Activated CD4-positive, alpha-beta T cell treated with anti-CD3 and anti-CD28 coated beads, Interleukin-2, amount 50 U/mL, for 16 hours (primary cell): ENCODE data around the gene TSPAN32.
"Not testable (repeated sequence)": the region's sequence is repeated elsewhere in the genome, so short reads cannot be mapped to it uniquely, and the experiment has no call there.

Experiments
- DNase-seq: peaks from one replicate; pipeline ENCODE4 v3.0.0-alpha.2; 2020

TSPAN32 gene

DNA sequence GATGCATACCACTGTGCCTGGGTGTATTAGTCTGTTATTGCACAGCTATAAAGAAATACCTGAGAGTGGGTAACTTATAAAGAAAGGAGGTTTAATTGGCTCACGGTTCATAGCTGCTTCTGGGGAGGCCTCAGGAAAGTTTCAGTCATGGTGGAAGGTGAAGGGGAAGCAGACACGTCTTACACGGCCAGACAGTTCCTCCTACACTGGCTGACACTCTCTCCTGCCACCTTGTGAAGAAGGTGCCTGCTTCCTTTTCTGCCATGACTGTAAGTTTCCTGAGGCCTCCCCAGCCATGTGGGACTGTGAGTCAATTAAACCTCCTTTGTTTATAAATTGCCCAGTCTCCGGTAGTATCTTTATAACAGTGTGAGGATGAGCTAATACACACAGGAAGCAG is 41.7 kb downstream of the TSPAN32 start:
- no peak for DNase-seq

- DNase-seq: no peak
Observed at GRCh38 chr11:2345050-2345449, 43.2 kb downstream of the TSPAN32 start.

DNA sequence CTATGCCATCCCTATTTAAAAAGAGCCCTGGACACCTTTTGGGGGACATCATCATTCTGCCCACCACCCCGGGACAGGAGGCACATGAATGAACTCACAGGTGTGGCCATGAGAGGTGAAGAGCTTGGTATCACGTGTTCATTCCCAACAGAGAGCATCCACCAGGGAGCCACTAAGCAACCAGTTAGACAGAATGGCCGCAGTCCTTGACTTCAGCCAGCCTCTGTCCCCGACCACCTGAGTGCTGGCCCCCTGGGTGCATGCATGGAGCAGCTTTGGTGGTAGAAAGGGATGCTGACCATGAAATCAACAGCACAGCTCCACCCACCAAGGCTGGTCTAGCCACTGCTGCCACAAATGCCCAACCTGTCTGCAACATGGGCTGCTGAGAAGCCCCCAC is 44.2 kb downstream of the TSPAN32 start:
- no peak for DNase-seq

- no peak for DNase-seq
Observed at GRCh38 chr11:2346586-2347307, 44.9 kb downstream of the TSPAN32 start.

DNA sequence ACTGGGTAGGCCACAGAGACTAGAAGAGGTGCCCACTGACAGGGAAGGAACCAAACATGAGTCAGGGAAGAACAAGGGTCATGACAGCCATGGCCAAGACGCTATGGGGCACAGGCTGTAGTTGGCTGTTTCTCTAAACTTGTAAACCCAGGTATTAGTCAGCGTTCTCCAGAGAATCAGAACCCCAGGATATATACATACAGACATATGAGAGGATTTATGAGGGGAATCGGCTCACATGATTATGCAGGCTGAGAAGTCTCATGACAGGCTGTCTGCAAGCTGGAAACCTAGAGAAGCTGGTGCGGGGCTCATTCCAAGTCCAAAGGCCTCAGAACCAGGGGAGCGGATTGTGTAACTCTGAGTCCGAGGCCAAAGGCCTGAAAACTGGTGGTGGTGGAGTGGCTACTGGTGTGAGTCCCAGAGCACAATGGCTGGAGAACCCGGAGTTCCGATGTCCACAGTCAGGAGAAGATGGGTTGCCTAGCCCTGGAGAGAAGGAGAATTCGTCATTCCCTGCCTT is 45.6 kb downstream of the TSPAN32 start:
- no peak for DNase-seq

- DNase-seq: no peak
Observed at GRCh38 chr11:2348986-2349385, 47.2 kb downstream of the TSPAN32 start.

GRCh38 chr11:2351701-2352100 is 49.9 kb downstream of the TSPAN32 start:
- DNase-seq: no peak

DNA sequence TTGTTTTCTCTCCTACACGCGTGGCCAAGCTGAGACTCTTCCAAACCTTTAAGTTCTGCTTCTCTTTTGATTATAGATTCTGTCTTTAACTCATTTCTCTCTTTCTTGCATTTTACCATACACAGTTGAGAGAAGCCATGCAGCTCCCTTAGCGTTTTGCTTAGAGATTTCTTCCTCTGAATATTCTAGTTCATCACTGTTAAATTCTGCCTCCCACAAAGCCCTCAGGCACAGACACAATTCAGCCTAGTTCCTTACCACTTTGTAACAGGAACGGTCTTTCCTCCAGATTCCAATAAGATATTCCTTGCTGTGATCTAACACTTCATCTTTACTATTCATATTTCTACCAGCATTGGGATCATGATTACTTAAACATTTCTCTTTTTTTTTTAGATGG is 50.6 kb downstream of the TSPAN32 start:
- no peak for DNase-seq

- DNase-seq: no peak
Observed at GRCh38 chr11:2355000-2355644, 53.3 kb downstream of the TSPAN32 start.

DNA sequence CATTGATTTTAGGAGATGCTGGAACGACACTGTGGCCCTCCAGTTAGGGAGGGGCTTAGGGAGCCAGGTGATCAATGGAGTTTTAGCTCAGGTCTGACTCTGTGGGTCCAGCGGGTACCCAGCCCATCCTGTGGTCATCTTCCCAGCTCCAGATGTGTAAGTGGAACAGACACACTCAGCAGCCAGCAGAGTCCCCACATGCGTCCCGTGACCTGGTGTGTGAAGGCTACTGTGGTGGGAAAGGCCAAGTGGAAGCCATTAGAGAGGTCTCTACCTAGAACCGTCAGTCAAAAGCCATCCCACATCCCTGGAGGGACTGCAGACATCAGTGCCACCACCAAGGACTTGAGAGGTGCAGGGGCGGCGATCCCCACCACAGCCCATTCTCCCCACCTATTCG is 55.4 kb downstream of the TSPAN32 start:
- DNase-seq: no peak

- not testable (repeated sequence) for DNase-seq
Observed at GRCh38 chr11:2357651-2358050, 55.8 kb downstream of the TSPAN32 start.

DNA sequence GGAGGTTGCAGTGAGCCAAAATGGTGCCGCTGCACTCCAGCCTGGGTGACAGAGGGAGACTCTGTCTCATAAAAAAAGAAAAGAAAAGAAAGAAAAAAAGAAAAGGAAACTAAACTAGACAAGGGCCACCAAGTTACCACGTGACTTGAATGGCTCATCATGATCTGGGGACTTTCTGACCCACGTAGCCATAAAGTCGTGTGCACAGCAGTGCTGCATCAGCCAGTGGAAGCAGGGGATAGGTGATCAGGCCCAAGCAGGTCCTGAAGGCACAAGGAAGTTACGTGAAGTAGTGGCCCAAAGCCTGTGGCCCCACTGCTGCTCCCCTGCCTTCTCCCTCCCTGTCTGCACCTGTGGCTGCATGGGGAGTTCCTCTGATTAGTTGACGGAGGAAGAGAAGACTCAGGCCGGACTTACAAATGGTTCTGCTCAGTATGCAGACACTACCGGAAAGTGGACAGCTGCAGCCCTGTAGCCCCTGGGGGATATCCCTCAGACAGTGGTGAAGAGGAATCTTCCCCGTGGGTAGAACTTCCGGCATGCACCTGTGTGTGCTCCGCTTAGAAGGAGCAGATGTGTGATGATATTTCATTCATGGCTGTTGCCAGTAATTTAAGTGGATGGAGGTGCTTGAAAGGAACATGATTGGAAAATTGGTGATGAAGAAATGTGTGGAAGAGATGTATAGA is 57.1 kb downstream of the TSPAN32 start:
- DNase-seq: no peak

- no peak for DNase-seq
Observed at GRCh38 chr11:2359557-2359956, 57.7 kb downstream of the TSPAN32 start.

DNA sequence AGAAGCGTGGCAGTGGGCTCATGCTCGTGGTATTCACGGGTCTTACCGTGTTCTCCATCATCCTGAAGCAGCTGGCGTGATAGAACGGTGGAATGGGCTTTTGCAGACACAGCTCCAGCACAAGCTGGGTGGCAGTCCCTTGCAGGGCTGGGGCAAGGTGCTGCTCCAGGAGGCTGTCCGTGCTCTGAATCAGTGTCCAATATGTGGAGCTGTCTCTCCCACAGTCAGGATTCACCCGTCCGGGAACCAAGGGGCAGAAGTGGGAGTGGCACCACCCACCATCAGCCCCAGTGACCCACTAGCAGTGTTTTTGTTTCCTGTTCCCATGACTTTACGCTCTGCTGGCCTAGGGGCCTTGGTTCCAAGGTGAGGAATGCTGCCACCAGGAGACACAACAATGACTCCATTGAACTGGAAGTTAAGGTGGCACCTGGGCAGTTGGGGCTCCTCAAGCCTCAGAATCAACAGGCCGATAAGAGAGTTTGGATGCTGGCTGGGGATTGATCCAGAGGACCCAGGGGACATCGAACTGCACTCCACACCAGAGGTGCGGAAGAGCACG is 58.3 kb downstream of the TSPAN32 start:
- DNase-seq: no peak

DNA sequence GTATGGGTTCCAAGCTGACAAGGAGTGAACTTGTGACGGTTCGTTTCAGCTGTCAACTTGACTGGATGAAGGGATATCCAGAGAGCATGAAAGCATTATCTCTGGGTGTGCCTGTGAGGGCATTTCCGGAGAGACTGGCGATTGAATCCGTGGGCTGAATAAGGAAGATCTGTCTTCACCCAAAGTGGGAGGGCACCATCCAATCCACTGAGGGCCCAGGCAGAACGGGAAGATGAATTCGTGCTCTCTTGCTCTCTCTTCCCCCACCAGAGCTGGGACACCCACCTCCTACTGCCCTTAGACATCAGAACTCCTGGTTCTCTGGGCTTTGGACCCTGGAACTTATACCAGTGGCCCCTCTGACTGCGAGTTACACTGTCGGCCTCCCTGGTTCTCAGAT is 59.8 kb downstream of the TSPAN32 start:
- no peak for DNase-seq

DNA sequence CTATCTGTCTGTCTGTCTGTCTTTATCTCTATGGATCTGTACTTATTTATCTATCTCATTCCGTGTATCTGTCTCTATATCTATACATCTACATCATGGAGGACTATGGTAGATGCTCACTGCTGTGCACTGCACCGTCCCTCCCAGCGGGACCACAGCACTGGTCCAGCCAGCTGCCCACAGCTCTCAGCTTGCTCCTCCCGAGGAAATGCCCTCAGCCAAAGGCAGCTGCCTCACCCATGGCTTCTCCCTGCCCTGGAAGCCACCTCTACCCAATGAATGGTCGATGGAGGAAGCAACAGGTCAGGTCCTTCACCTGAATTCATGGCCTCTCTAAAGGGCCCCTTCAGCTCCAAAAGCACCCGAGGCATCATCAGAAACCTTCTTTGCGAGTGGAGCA is 60.6 kb downstream of the TSPAN32 start:
- DNase-seq: no peak

- no peak for DNase-seq
Observed at GRCh38 chr11:2363130-2363529, 61.3 kb downstream of the TSPAN32 start.

- DNase-seq: no peak
Observed at GRCh38 chr11:2363577-2364370, 62.0 kb downstream of the TSPAN32 start.

DNA sequence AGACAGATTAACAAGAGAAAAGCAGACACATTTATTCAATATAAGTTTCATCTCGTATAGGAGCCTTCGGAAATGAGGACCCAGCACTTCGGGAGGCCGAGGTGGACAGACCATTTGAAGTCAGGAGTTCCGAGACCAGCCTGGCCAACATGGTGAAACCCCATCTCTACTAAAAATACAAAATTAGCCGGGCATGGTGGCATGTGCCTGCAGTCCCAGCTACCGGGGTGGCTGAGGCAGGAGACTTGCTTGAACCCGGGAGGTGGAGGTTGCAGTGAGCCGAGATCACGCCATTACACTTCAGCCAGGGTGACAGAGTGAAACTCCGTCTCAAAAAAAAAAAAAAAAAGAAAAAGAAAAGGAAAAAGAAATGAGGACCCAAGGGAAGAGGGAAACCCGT is 62.6 kb downstream of the TSPAN32 start:
- not testable (repeated sequence) for DNase-seq

GRCh38 chr11:2365571-2366210 is 63.9 kb downstream of the TSPAN32 start:
- no peak for DNase-seq

- DNase-seq: no peak
Observed at GRCh38 chr11:2366276-2366675, 64.5 kb downstream of the TSPAN32 start.

- DNase-seq: no peak
Observed at GRCh38 chr11:2366733-2367132, 64.9 kb downstream of the TSPAN32 start.
